Measurements from ENCODE around the gene GNB3.

Gene GNB3

DNA sequence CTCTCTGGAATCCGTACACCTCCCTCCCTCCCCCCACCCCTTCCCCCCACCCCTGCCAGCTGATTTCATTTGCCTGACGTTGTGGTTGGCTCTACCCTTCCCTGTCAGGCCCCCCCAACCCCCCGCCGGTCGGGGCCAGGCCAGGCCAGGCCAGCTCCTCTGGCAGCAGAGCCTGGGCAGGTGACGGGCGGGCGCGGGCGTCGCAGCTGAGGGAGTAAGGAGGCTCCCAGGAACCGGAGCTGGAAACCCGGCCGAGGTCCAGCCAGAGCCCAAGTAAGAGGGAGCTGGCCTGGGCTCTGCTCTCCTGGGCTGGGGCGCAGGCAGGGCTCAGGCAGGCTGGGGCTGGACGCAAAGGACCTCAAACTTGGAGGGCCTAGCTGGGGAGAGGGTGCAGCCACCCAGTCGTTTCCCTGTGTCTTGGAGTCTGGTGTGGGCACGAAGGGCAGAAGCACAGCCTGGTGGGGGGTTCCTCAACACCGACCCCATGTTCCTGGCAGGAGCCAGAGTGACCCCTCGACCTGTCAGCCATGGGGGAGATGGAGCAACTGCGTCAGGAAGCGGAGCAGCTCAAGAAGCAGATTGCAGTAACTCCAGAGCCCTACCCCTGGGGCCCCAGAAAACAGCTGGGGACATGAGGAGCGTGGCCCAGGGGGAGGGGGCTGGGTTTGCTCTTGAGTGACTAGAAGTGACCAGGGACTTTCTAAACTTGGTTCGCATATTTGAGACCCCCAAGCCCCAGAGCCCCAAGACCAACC is at the start of gene GNB3:
Gene GNB3, plus strand, starts transcription at position 165 of the 755 bp plus-strand sequence. Its CDS starts 363 bp downstream, at position 528.
- Mint-ChIP-seq H3K4me3 (no peak within 1 kb of the TSS), H3K9me3 (no peaks in the 10 kb centered on the region), H3K27ac (no peak within 1 kb of the TSS), H3K36me3 (ENCODE audit: low read depth) (peaks cover 2% of the 10 kb centered on the region), H3K27me3 (ENCODE audit: low read depth) (no peaks in the 10 kb centered on the region), H3K4me1 (ENCODE audit: low read depth) (peaks cover 2% of the 10 kb centered on the region)
- no peak for DNase-seq (ENCODE audit: low spot score)

DNA sequence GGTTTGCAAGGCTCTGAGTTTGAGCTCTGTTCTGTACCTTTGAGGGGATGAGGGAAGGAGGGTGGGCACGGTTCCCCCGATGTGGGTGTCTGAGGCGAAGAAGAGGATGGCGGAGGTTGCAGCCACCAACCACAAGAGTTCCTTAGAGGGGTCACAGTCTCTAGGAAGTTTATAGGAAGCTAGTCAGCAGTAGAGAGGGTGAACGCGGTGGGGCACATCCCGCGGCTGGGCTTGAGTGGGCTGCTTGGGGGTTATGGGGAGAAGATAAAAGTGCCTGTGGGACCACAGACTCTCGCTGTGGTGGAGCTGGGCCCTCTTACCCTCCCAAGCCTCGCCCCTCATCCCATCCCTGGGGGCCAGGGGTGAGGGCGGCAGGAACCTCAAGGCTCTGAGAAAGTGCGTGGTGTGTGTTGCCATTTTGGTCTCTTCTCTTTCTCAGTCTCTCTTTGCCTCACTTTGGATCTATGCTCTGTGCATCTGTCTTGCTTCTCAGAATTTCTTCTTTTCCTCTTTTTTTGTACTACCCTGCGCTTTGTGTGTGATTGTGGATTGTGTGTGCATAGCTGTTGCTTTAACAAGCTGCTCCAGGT is 48.7 kb upstream of the GNB3 start:
- H3K9me3 Mint-ChIP-seq, result no peaks in the 10 kb centered on the region
- peaks cover 45% of the 10 kb centered on the region for H3K36me3 Mint-ChIP-seq (ENCODE audit: low read depth)
- H3K4me3 Mint-ChIP-seq, result peak overlapping the region; percentile 97
- peak; percentile 55 for DNase-seq (ENCODE audit: low spot score)
- no peaks in the 10 kb centered on the region for H3K27me3 Mint-ChIP-seq (ENCODE audit: low read depth)
- peak overlapping the region; percentile 95 for H3K27ac Mint-ChIP-seq
- peaks cover 50% of the 10 kb centered on the region for H3K4me1 Mint-ChIP-seq (ENCODE audit: low read depth)

DNA sequence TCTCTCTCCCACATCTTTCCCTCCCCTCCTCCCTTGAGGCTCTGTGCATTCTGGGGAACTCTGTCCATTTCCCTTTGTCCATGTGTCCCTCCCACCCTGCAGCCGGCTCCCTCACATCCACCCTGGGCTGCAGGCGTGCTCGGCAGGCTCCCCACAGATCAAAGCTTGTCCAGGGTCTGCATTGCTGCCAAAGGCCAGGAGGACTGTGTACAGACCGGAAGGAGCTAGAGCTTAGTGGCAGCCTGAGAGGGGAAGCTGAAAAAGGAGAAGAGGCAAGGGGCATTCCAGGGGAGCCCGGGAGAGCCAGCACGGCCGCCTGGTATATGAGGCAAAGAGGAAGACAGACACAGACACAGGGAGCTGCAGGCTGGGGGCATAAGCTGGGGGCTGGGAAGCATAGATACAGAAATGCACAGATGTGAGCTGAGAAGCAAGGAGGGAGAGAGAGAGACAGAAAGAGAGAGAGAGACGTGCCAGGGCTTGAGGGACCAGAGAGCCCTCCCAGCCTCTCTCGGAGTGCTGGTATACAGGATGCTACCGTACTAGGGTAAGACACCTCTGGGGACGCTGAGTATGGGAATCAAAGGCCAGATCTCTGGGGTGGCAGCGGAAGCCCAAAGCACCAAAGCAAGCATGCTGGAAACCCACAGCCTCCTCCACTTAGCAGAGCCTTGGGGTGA is 48.1 kb upstream of the GNB3 start:
- H3K27ac Mint-ChIP-seq, result peak overlapping the region; percentile 95
- no peaks in the 10 kb centered on the region for H3K9me3 Mint-ChIP-seq
- H3K4me3 Mint-ChIP-seq, result peak overlapping the region; percentile 97
- no peak for DNase-seq (ENCODE audit: low spot score)
- H3K36me3 Mint-ChIP-seq (ENCODE audit: low read depth), result peaks cover 51% of the 10 kb centered on the region
- peaks cover 49% of the 10 kb centered on the region for H3K4me1 Mint-ChIP-seq (ENCODE audit: low read depth)
- no peaks in the 10 kb centered on the region for H3K27me3 Mint-ChIP-seq (ENCODE audit: low read depth)

GRCh38 chr12:6795088-6795487 is 45.6 kb upstream of the GNB3 start:
- no peak overlapping the region for H3K4me3 Mint-ChIP-seq
- H3K9me3 Mint-ChIP-seq, result no peaks in the 10 kb centered on the region
- no peak for DNase-seq (ENCODE audit: low spot score)
- peak overlapping the region; percentile 11 for H3K27ac Mint-ChIP-seq
- peaks cover 43% of the 10 kb centered on the region for H3K4me1 Mint-ChIP-seq (ENCODE audit: low read depth)
- peaks cover 61% of the 10 kb centered on the region for H3K36me3 Mint-ChIP-seq (ENCODE audit: low read depth)
- H3K27me3 Mint-ChIP-seq (ENCODE audit: low read depth), result no peaks in the 10 kb centered on the region

DNA sequence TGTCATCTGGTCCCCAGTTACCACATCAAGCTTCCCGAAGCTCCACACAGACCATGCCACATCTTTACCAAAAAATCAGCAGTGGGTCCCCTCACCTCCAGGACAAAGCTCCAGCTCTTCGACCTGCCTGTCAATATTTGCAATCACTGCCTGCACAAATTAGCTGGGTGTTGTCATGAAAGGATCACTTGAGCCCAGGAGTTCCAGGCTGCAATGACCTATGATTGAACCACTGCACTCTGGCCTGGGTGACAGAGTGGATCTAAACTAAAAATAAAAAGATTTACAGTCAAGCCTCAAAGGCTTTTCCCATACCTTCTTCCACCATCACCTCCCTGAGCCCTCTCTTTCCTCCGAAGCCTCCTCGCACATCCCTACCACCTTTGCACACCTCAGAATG is 44.1 kb upstream of the GNB3 start:
- peaks cover 59% of the 10 kb centered on the region for H3K36me3 Mint-ChIP-seq (ENCODE audit: low read depth)
- H3K4me1 Mint-ChIP-seq (ENCODE audit: low read depth), result peaks cover 43% of the 10 kb centered on the region

GRCh38 chr12:6799147-6799546 is 41.6 kb upstream of the GNB3 start:
- peaks cover 24% of the 10 kb centered on the region for H3K4me1 Mint-ChIP-seq (ENCODE audit: low read depth)
- H3K36me3 Mint-ChIP-seq (ENCODE audit: low read depth), result peaks cover 60% of the 10 kb centered on the region
- peaks cover 2% of the 10 kb centered on the region for H3K9me3 Mint-ChIP-seq
- no peaks in the 10 kb centered on the region for H3K27me3 Mint-ChIP-seq (ENCODE audit: low read depth)
- no peak overlapping the region for H3K4me3 Mint-ChIP-seq
- H3K27ac Mint-ChIP-seq, result no peak overlapping the region
- DNase-seq (ENCODE audit: low spot score), result no peak

More for the DNA sequence above, 44.1 kb upstream of the GNB3 start:
- DNase-seq (ENCODE audit: low spot score), result no peak
- Mint-ChIP-seq H3K27me3 (ENCODE audit: low read depth) (no peaks in the 10 kb centered on the region), H3K27ac (no peak overlapping the region), H3K9me3 (no peaks in the 10 kb centered on the region), H3K4me3 (no peak overlapping the region)

GRCh38 chr12:6807170-6807569 is 33.6 kb upstream of the GNB3 start:
- peaks cover 11% of the 10 kb centered on the region for H3K4me1 Mint-ChIP-seq (ENCODE audit: low read depth)
- peaks cover 3% of the 10 kb centered on the region for H3K9me3 Mint-ChIP-seq
- peaks cover 43% of the 10 kb centered on the region for H3K36me3 Mint-ChIP-seq (ENCODE audit: low read depth)
- no peak overlapping the region for H3K4me3 Mint-ChIP-seq
- no peaks in the 10 kb centered on the region for H3K27me3 Mint-ChIP-seq (ENCODE audit: low read depth)
- H3K27ac Mint-ChIP-seq, result no peak overlapping the region
- no peak for DNase-seq (ENCODE audit: low spot score)

- H3K4me3 Mint-ChIP-seq, result no peak overlapping the region
- no peak for DNase-seq (ENCODE audit: low spot score)
- H3K4me1 Mint-ChIP-seq (ENCODE audit: low read depth), result peaks cover 11% of the 10 kb centered on the region
- no peaks in the 10 kb centered on the region for H3K27me3 Mint-ChIP-seq (ENCODE audit: low read depth)
- H3K36me3 Mint-ChIP-seq (ENCODE audit: low read depth), result peaks cover 32% of the 10 kb centered on the region
- H3K9me3 Mint-ChIP-seq, result peaks cover 2% of the 10 kb centered on the region
- H3K27ac Mint-ChIP-seq, result no peak overlapping the region
These were observed 31.7 kb upstream of the GNB3 start for GRCh38 chr12:6809056-6809455.

GRCh38 chr12:6810758-6811157 is 30.0 kb upstream of the GNB3 start:
- H3K4me1 Mint-ChIP-seq (ENCODE audit: low read depth), result peaks cover 11% of the 10 kb centered on the region
- peak overlapping the region; percentile 58 for H3K27ac Mint-ChIP-seq
- DNase-seq (ENCODE audit: low spot score), result no peak
- no peaks in the 10 kb centered on the region for H3K9me3 Mint-ChIP-seq
- H3K4me3 Mint-ChIP-seq, result no peak overlapping the region
- no peaks in the 10 kb centered on the region for H3K27me3 Mint-ChIP-seq (ENCODE audit: low read depth)
- H3K36me3 Mint-ChIP-seq (ENCODE audit: low read depth), result peaks cover 39% of the 10 kb centered on the region

GRCh38 chr12:6813363-6813762 is 27.4 kb upstream of the GNB3 start:
- Mint-ChIP-seq H3K27ac (no peak overlapping the region), H3K9me3 (no peaks in the 10 kb centered on the region), H3K27me3 (ENCODE audit: low read depth) (no peaks in the 10 kb centered on the region), H3K36me3 (ENCODE audit: low read depth) (peaks cover 54% of the 10 kb centered on the region), H3K4me3 (no peak overlapping the region), H3K4me1 (ENCODE audit: low read depth) (peaks cover 11% of the 10 kb centered on the region)
- no peak for DNase-seq (ENCODE audit: low spot score)

GRCh38 chr12:6816598-6816997 is 24.1 kb upstream of the GNB3 start:
- Mint-ChIP-seq H3K27ac (peak overlapping the region; percentile 23), H3K4me1 (ENCODE audit: low read depth) (peaks cover 9% of the 10 kb centered on the region), H3K9me3 (no peaks in the 10 kb centered on the region), H3K27me3 (ENCODE audit: low read depth) (no peaks in the 10 kb centered on the region), H3K36me3 (ENCODE audit: low read depth) (peaks cover 54% of the 10 kb centered on the region), H3K4me3 (no peak overlapping the region)
- DNase-seq (ENCODE audit: low spot score), result no peak

GRCh38 chr12:6817098-6817497 is 23.6 kb upstream of the GNB3 start:
- Mint-ChIP-seq H3K4me3 (no peak overlapping the region), H3K27ac (peak overlapping the region; percentile 23), H3K27me3 (ENCODE audit: low read depth) (peaks cover 4% of the 10 kb centered on the region), H3K9me3 (no peaks in the 10 kb centered on the region), H3K4me1 (ENCODE audit: low read depth) (peaks cover 12% of the 10 kb centered on the region), H3K36me3 (ENCODE audit: low read depth) (peaks cover 54% of the 10 kb centered on the region)
- DNase-seq (ENCODE audit: low spot score), result no peak

GRCh38 chr12:6817662-6818157 is 23.0 kb upstream of the GNB3 start:
- peaks cover 12% of the 10 kb centered on the region for H3K4me1 Mint-ChIP-seq (ENCODE audit: low read depth)
- no peak overlapping the region for H3K4me3 Mint-ChIP-seq
- H3K27ac Mint-ChIP-seq, result no peak overlapping the region
- peaks cover 9% of the 10 kb centered on the region for H3K27me3 Mint-ChIP-seq (ENCODE audit: low read depth)
- no peaks in the 10 kb centered on the region for H3K9me3 Mint-ChIP-seq
- peaks cover 52% of the 10 kb centered on the region for H3K36me3 Mint-ChIP-seq (ENCODE audit: low read depth)
- DNase-seq (ENCODE audit: low spot score), result no peak

DNA sequence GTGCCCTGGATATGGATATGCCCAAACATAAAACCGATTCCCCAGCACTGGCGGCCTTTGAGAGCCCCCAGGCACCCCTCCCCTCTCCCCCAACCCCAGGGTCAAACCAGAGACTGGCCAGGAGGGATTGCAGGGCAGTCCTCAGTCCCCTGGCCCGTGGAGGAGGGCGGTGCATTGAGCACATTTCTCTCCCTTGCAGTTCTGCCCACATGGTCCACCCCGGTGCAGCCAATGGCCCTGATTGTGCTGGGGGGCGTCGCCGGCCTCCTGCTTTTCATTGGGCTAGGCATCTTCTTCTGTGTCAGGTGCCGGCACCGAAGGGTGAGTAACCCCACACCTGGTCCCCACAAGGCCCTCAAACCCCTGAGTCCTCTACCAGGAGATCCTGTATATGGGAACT is 22.5 kb upstream of the GNB3 start:
- no peak overlapping the region for H3K27ac Mint-ChIP-seq
- peaks cover 12% of the 10 kb centered on the region for H3K4me1 Mint-ChIP-seq (ENCODE audit: low read depth)
- peaks cover 14% of the 10 kb centered on the region for H3K27me3 Mint-ChIP-seq (ENCODE audit: low read depth)
- H3K9me3 Mint-ChIP-seq, result no peaks in the 10 kb centered on the region
- no peak for DNase-seq (ENCODE audit: low spot score)
- peaks cover 52% of the 10 kb centered on the region for H3K36me3 Mint-ChIP-seq (ENCODE audit: low read depth)
- no peak overlapping the region for H3K4me3 Mint-ChIP-seq

All from T-helper 2 cell treated with Interferon-gamma antibody and Interleukin-4, amounts not matched to agents 5 μg/mL and 100 μg/mL, for 36 hours (primary cell).